ENCODE data around the gene SIRPD.
"Not testable (repeated sequence)": the region's sequence is repeated elsewhere in the genome, so short reads cannot be mapped to it uniquely, and the experiment has no call there.

Gene SIRPD

DNA sequence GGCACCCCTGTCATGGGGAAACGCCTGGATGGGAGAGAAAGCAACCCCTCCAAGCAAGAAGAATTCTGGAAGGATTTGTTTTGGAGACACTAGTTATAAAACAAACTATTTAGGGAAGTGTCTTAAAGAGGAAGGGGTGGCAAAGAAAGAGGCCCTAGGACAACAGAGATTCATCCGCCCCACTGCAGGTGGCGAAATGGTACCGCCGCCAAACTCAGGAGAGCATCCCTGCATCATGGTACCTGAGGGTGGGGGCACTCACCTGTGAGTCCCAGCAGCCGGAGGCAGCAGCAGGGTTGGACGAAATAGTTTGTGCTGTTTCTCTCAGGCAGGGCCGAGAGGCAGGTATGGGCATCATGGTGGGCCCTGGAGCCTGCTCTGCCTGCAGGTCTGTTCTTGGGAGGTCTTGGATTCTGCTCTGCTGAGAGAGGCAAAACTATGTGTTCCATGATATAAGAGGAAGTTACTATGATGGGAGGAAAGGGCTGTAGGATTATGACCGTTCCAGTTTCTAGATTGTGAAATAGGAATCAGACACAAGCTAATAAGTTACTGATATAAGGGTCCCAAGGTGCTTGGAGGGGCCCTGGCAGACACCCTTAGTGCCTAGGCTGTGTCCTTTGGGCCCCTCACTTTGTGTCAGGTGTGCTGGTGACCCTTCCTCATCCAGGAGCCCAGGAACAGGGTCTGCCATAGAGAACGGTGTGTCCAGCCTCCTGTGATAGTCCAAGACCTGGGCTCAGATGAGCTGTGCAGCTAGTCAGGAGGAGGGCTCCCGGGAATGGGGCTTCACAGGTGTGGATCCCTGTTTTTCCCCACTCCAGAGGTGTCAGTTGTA, 20.4 kb downstream of the SIRPD start:
- no peak for DNase-seq

DNA sequence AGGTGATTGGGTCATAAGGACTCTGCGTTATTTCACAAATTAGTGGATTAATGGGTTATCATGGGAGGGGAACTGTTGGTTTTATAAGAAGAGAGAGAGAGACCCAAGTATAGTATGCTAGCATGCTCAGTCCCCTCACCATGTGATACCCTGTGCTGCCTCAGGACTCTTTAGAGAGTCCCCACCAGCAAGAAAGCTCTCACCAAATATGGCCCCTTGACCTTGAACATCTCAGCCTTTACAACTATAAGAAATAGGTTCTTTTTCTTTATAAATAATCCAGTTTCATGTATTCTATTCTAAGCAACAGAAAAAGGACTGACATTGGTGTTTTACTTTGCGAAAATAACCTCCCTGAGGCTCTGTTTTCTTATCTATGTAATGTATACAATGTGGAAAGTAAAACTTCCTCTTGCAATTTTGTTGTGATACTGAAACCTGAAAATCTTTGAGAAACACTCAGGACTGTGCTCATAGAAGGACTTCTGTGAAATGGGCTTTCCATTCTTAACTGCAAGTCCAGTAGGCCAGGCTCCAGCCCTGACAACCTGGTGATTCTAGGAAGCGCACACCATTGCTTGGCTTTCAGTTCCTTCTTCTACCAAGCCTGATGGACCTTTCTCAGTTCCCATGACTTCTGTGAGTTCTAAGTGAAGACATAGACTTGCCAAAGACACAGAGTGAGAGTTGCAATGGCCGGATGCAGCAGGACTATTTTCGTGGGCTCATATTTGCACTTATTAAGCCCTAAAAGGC, 21.9 kb downstream of the SIRPD start:
- DNase-seq, result no peak

DNA sequence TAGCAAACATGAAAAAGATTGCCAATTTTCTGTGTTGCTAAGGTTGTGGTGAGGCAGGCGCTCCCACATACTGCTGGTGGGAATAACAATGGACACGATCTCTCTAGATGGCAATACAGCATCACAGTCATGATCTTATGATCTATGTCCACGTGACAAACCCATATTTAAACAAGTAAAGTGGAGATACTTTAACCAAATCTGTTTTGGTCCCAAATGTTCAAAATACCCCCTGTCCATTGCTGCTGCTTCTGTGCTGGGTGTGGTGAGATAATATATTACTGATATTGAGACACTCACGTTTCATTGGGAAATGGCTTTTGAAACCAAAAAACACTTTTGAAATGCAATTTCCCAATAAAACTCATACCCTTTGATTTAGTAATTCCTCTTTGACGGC, 23.0 kb downstream of the SIRPD start:
- no peak for DNase-seq

DNA sequence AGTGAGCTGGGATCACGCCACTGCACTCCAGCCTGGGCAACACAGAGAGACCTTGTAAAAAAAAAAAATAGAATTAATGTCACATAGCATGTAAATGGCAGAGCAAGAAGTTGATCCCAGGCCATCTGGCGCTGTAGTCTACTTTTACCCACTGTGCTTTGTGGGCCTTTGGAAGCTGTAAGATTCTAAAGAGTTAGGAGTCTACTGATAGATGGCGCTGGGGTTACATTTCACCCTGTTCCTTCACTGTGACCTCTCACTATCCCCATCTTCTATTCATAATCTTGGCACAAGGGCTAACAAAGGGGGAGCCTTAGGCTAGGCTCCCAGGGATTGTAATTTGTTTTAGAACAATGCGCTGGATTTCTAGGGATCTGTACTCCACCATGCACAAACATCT, 24.4 kb downstream of the SIRPD start:
- no peak for DNase-seq

DNA sequence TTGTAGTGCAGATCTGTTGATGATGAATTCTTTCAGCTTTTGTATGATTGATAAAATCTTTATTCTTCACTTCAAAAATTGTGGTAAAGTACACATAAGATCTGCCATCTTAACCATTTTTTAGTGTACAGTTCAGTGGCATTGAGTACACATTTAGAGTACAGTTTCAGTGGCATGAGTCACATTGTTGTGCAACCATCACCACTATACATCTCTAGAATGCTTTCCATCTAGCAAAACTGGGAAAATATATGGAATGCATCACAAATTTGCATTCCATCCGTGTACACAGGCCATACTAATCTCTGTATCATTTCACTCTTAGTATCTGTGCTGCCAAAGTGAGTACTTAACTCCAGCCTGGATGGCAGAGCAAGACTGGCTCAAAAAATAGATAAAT, 28.7 kb downstream of the SIRPD start:
- no peak for DNase-seq

DNA sequence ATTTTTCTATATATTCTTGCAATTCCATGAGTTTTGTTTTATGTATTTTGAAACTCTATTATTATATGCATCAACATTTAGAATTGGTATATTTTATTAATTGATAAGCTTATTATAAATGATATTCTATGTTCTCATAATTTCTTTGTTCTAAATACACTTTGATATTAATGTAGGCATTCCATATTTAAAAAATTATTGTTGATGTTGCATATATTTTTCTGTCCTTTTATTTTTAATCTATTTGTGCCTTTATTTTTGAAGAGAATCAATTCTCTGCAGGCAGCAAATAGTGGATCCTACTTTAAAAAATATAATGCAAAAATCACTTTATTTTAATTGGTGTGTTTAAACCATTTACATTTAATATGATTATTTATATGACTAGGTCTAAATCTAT, 29.6 kb downstream of the SIRPD start:
- DNase-seq, result no peak

DNA sequence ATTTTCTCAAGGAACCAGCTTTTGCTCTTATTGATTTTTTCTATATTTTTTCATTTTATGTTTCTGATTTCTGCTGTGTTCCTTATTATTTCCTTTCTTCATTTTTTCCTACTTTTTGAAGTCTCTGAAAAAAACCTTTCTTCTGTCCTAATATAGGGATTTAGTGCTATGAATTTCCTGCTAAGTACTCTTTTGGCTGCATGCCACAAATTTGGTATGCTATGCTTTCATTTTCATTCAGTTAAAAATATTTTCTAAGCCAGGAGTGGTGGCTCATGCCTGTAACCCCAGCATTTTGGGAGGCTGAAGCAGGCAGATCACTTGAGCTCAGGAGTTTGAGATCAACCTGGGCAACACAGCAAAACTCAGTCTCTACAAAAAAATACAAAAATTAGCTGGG, 30.6 kb downstream of the SIRPD start:
- DNase-seq, result no peak

DNA sequence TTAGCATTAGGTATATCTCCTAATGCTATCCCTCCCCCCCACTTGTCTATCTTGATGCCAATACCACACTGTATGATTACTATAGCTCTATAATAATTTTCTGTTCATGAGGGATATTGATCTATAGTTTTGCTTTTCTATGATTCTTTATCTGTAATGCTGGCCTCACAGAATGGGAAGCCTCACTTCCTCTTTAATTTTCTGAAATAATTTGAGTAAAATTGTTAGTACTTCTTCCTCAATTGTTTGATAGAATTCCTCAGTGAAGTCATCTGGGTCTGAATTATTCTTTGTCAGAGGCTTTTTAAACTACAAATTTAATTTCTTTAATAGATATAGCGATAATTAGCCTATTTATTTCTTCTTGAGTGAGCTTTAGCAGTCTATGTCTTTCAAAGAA, 31.2 kb downstream of the SIRPD start:
- DNase-seq, result no peak

DNA sequence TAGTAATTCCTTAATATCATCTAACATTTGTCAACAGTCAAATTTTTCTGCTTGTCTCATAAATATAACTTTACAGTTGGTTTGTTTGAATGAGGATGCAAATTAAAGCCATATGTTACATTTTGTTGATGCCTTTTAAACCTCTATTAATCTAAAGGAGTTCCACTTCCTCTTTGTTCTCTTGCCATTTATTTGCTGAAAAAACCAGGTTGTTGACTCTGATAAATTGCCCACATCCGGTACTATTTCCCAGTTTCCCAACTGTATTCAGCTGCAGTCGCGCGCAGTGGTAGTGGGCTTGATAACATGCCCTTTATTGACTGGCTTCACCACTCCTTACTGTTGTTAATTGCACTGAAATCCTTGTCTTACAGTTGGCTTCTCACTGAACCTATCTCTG, 33.5 kb downstream of the SIRPD start:
- no peak for DNase-seq

DNA sequence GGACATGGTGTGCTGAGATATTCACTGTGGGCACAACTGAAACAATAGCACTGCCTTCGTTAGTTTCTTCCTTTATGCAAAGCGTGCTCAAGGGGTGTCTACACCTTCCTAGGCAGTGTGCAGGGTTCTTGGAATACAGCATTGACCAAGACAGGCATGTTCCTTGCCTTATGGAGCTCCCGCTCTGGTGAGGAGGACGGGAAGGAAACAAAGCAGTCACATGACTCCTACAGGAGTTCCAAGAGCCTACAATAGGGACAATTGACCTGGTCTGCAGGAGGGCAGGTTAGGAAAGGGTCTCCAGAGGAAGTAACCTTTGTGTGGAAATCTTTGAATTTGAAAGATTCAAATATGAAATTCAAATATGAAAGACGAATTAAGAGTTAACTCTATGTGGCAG, 40.5 kb downstream of the SIRPD start:
- DNase-seq, result no peak

DNA sequence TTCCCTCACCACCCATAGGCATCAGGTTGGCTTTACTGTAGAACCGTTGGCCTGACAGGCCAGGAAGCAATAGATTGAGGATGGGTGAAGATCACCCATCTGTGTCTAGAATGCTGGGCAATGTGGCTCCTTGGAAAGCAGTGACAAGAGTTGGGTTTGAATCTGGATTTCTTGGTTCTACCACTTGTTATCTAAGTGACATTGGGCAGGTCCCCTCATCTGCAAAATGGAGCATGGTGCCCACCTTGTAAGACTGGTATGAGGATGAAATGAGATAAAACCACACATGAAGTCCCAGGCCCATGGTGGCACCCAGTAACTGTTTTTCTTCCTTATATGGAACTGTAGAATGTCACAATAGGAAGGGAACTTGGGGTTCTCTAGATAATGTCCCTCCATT, 43.7 kb downstream of the SIRPD start:
- no peak for DNase-seq

DNA sequence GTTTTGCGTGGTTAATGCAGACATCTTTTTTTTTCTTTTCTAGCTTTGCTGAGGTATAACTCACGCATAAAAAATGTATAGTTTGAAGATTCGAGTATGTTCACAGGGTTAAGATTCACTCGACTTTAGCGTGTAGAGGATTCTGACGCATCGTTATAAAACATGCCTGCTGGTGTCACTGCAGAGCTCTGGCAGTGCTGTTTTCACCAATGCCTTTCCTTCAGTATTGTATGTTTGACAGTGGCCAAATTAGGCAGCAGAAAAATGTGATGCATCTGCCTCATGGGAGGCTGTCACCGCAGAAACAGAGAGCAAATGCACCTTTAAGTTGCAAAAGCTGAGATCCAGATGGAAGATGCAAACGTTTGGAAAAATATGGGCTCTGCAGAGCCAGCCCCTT, 48.3 kb downstream of the SIRPD start:
- DNase-seq, result no peak

DNA sequence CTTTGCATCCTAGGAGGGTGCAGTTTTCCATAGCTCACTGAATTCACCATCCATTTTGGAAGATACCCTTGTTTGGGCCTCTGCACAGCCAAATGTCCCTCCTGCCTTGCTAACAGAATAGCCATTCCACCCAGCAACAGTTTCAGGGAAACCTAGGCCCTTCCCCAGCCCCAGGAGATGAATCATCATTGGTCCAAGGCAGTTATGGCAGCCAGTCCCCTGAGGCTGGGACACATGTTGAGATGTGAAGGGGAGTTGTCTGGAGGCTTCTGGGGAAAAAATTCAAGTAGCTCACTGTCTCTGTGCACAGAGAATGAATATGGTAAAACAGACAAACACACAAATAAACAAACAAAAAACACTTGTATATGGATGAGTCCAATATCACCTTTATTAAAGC, 48.9 kb downstream of the SIRPD start:
- DNase-seq, result no peak

DNA sequence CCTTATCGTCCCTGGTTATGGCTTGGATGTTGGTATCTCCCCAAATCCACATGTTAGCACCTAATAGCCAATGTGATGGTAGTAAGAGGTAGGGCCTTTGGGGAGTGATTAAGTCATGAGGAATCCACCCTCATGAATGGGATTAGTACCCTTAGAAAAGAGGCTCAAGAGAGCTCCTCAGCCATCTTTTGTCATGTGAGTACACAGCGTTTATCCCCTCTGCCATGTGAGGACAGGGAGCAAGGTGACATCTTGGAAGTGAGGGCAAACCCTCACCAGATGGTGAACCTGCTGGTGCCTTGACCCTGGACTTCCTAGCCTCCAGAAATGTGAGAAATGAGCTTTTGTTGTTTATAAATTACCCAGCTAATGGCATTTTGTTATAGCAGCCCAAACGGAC, 50.2 kb downstream of the SIRPD start:
- DNase-seq, result no peak

DNA sequence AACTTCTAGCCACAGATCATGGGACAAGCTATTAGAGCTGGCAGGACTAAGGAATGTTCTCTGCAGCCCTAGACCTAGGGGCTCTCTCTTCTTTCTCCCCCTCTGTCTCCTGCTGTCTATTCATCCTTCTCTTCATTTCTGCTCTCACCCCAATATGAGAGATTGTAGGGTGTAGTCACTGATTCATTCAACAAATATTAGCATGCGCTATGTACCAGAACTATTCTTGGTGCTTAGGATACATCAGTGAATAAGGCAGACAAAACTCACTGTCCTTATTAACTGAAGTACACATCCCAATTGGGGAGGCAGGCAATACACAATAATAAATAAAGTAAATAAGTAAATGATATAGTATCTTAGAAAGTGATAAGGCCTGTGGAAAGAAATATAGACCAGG, 51.6 kb downstream of the SIRPD start:
- DNase-seq, result no peak

DNA sequence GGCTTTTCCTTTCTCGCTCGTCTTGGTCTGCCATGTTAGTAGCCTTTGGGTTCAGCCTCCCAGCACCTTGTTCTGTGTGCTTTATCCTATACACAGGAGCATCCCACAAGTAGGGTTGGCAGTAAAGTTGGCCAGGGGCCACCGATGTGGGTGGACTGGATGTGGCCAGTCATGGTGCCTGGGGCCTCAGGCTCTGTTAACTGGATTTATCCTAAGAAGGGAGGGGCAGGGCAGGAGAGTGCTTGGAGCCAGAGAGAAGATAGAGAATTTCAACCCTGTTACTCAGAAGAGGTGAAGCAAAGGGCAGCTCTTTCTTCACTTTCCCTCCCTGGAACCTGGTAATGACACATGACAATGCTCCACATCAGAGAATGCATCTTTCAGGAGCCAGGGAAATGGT, 52.1 kb downstream of the SIRPD start:
- no peak for DNase-seq

DNA sequence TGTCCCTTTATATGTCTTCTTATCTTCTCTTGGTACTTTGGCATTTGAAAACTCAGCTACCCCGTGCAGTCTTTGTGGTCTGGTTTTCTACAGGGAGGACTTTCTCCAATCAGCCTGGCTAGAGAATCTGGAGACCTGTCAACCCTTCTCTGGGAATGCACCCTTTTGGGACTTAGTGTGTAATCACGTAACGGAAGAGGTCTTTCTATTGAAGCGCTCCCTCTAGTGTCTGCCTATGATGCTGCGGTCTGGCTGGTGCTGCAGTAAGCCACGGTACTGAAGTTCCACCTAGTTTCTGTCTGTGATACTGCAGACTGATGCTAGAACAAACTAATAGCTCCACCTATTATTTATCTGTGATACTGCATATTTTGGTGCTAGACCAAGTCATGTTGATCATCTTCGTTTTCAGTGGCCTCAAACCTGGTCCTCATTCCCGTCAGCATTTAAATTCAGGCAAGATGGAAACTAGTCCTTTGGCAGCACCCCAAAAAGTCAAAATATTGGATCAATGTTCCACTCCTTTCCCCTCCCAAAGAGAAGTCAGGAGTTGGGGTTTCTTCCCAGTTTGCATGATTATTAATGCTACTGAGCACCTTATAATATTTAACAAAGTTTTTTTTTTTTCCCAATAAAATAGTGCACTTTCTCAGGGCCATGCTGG, 53.8 kb downstream of the SIRPD start:
- peak; percentile 66 for DNase-seq

DNA sequence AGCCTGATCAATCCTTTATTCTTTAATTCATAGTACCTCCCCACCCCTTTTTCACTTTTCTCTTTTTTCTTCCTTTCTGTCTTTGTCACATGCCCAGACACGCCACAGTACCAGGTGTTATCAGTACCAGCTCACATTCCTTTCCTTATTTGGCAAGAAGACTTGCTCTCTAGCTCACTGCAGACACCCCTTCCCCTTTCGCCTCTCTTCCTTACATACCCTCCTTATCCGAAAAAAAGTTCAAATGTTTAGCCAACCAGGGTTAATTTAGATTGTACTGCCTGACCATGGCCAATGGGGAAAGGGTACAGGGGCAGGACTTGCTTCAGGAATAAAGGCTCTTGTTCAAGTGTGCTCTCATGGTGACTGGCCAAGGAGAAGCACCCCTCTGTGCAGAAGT, 57.0 kb downstream of the SIRPD start:
- DNase-seq, result no peak

DNA sequence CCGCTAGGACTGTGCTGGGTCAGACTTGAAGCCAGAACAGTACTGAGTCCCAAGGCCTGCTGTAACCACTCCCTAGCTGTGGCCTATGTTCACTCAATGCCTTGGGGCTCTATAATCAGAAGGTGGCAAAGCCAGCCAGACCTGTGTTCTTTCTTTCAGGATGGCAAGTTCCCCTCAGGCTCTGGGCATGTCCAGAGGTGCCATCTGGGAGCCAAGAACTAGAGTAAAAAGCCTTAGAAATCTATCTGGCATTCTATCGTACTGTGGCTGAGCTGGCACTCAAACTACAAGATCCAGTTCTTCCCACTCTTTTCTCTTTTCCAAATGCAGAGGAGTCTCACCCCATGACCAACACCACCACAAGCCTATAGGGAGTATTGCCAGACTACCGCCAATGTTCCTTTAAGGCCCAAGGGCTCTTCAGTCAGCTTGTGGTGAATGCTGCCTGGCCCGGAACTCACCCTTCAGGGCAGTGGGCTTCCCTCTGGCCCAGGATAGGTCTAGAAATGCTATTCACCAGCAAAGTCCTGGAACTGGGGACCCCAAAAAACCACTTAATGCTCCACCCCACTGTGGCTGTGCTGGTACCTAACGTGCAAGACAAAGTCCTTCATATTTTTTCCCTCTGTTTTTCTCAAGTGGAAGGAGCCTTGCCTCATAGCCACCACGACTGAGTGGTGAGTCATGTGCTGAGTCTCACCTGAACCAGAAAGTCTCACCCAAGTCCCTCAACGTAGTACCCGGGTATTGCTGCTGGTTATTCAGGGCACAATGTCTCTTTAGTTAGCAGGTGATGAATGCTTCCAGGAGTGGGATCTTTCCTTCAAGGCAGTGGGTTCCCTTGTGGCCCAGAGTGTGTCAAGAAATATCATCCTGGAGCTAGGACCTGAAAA, 57.7 kb downstream of the SIRPD start:
- no peak for DNase-seq

DNA sequence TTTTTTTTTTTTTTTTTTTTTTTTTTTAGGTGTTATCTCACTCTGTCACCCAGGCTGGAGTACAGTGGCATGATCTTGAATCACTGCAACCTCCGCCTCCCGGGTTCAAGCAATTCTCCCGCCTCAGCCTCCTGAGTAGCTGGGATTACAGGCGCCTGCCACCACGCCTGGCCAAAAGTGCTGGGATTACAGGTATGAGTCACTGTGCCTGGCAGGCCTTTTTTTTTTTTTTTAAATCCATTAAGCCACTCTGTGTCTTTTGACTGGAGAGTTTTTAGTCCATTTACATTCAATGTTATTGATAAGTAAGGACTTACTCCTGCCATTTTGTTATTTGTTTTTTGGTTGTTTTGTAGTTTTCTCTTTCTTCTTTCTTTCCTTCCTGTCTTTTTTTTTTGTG, 60.1 kb downstream of the SIRPD start:
- DNase-seq, result not testable (repeated sequence)

DNA sequence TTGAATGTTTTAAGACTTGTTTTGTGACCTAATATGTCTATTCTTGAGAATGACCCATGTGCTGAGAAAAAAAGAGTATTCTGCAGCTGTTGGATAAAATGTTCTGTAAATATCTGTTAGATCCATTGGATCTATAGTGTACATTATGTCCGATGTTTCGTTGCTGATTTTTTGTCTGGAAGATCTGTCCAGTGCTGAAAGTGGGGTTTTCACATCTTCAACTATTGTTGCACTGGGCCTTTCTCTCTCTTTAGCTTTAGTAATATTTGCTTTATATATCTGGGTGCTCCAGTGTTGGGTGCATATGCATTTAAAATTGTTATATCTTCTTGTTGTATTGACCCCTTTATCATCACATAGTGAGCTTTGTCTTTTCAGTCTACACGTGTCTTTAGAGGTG, 60.6 kb downstream of the SIRPD start:
- DNase-seq, result no peak

DNA sequence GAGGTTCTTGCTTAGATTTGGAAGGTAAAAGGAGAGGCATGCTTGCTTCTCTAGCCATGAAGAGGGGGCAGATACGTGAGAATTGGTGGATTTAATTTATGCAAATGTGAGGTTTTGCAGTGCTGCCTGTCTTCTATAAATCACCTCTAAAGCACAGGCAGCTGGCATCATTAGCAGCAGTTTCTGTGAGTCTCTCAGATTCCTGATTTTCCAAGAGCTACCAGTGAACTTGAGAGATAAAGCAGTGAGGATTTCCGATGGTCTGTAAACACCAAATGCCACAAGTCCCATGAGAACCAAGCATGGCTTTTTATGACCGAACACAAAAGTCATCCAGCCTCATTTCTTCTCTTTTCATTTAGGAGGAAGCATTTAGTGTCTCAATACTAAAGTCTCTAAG, 63.1 kb downstream of the SIRPD start:
- DNase-seq, result no peak

DNA sequence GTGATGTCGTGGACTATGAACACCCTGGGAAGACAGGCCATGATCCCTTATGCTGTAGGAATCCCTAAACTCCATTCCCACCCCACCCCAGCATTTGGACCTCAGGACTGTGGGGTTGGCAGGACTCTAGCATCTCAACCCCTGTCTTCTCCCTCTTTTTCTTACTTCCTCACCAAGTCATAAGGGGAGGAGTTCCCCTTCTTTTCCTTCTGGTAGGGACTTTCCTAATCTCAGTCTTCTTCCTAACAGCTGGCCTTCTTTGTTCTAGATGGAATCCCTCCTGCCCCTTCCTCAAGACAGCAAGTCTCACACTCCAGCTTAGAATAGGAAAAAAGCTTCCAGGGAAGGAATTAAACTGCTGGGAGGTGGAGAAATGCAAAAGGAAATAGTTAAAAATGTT, 64.0 kb downstream of the SIRPD start:
- no peak for DNase-seq
